Testis (tissue), 2 donors: ENCODE measurements around the gene PHACTR4.

Experiments used
- CTCF ChIP-seq, 3 experiments: fragments of 450-650 bp in 2 of 3; fragments of 200-600 bp in 1 of 3; sonication (generic) in 1 of 3; IDR thresholded peaks; one replicate each; pipeline ENCODE4 v1.5.1; 2016 to 2019; ENCODE audit warnings: antibody characterized with exemption in 3 of 3, mild to moderate bottlenecking in 2 of 3, moderate library complexity in 1 of 3
- POLR2A ChIP-seq: fragments of 450-650 bp; IDR thresholded peaks from one replicate; pipeline ENCODE4 v1.6.1; 2017; ENCODE audit warnings: antibody characterized with exemption, mild to moderate bottlenecking, moderate library complexity

DNA sequence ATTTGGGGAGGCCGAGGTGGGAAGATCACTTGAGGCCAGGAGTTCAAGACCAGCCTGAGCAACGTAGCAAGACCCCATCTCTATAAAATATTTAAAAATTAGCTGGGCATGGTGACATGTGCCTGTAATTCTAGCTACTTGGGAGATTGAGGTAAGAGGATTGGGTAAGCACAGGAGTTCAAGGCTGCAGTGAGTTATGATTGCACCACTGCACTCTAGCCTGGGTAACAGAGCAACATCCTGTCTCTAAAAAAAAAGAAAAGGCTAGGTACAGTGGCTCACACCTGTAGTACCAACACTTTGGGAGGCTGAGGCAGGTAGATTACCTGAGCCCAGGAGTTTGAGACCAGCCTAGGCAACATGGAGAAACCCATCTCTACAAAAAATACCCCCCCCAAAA, 100.6 kb downstream of the PHACTR4 start:
- TF ChIP-seq CTCF (IDR thresholded peaks at IDR 0.05) = no peak
- TF ChIP-seq POLR2A = no peak
